Upper lobe of left lung (tissue), 4 donors: Measurements from ENCODE around the gene NAGLU.
"Not testable (repeated sequence)": the region's sequence is repeated elsewhere in the genome, so short reads cannot be mapped to it uniquely, and the experiment has no call there.

Experiments
- POLR2A ChIP-seq, 4 donors: fragments of 450-650 bp; IDR thresholded peaks; one replicate each; pipeline ENCODE4 v1.5.1; 2016 to 2017; ENCODE audit warnings: antibody characterized with exemption in 4 of 4, mild to moderate bottlenecking in 2 of 4
- POLR2AphosphoS5 ChIP-seq, 2 donors: sonication (generic); formaldehyde crosslinking; IDR thresholded peaks; one replicate each; pipeline ENCODE4 v1.5.1; 2017; ENCODE audit warnings: antibody characterized with exemption in 2 of 2
- TF ChIP-seq, protein P1 (sequence below), 6 experiments: fragments of 450-650 bp in 4 of 6; fragments of 200-600 bp in 2 of 6; sonication (generic) in 2 of 6; IDR thresholded peaks; one replicate each; pipeline ENCODE4 v1.5.1; 2016 to 2019; ENCODE audit warnings: antibody characterized with exemption in 6 of 6

- TF ChIP-seq, protein P1, sequence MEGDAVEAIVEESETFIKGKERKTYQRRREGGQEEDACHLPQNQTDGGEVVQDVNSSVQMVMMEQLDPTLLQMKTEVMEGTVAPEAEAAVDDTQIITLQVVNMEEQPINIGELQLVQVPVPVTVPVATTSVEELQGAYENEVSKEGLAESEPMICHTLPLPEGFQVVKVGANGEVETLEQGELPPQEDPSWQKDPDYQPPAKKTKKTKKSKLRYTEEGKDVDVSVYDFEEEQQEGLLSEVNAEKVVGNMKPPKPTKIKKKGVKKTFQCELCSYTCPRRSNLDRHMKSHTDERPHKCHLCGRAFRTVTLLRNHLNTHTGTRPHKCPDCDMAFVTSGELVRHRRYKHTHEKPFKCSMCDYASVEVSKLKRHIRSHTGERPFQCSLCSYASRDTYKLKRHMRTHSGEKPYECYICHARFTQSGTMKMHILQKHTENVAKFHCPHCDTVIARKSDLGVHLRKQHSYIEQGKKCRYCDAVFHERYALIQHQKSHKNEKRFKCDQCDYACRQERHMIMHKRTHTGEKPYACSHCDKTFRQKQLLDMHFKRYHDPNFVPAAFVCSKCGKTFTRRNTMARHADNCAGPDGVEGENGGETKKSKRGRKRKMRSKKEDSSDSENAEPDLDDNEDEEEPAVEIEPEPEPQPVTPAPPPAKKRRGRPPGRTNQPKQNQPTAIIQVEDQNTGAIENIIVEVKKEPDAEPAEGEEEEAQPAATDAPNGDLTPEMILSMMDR (IDR thresholded peaks at IDR 0.05), result not testable (repeated sequence)
- not testable (repeated sequence) for TF ChIP-seq POLR2AphosphoS5, POLR2A (IDR thresholded peaks at IDR 0.05)
These were observed 20.0 kb downstream of the NAGLU start for GRCh38 chr17:42555961-42556617.
